A549 (cell line): Measurements from ENCODE around the gene SRRM4.

Experiments used
- TF ChIP-seq, protein P1 (sequence below): IDR thresholded peaks from 2 replicates; pipeline ENCODE4 v1.6.1; 2012; ENCODE audit warnings: low read depth, borderline replicate concordance
- TF ChIP-seq, protein P2 (sequence below): fragments of >200 bp; sonication (Bioruptor Twin); formaldehyde crosslinking; IDR thresholded peaks from 3 replicates; pipeline ENCODE4 v1.5.1; 2016

- TF ChIP-seq, protein P1, sequence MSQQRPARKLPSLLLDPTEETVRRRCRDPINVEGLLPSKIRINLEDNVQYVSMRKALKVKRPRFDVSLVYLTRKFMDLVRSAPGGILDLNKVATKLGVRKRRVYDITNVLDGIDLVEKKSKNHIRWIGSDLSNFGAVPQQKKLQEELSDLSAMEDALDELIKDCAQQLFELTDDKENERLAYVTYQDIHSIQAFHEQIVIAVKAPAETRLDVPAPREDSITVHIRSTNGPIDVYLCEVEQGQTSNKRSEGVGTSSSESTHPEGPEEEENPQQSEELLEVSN: no peak
- TF ChIP-seq, protein P2, sequence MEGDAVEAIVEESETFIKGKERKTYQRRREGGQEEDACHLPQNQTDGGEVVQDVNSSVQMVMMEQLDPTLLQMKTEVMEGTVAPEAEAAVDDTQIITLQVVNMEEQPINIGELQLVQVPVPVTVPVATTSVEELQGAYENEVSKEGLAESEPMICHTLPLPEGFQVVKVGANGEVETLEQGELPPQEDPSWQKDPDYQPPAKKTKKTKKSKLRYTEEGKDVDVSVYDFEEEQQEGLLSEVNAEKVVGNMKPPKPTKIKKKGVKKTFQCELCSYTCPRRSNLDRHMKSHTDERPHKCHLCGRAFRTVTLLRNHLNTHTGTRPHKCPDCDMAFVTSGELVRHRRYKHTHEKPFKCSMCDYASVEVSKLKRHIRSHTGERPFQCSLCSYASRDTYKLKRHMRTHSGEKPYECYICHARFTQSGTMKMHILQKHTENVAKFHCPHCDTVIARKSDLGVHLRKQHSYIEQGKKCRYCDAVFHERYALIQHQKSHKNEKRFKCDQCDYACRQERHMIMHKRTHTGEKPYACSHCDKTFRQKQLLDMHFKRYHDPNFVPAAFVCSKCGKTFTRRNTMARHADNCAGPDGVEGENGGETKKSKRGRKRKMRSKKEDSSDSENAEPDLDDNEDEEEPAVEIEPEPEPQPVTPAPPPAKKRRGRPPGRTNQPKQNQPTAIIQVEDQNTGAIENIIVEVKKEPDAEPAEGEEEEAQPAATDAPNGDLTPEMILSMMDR: no peak
Observed at GRCh38 chr12:119102274-119102673, 120.9 kb downstream of the SRRM4 start.
